WTC11 (cell line): ENCODE measurements around the gene DPY19L3. TPM values are rescaled to one million over a fixed set of nuclear protein-coding genes. Genes with fewer than 3 reads are reported as not detected.
"Not testable (repeated sequence)": the region's sequence is repeated elsewhere in the genome, so short reads cannot be mapped to it uniquely, and the experiment has no call there.

Source experiments
- ATAC-seq: fragments of 200-7000 bp; cut with Tn5 transposase; 2 replicates; pipeline ENCODE4 v1.10.0; 2021; ENCODE audit warnings: mild to moderate bottlenecking, moderate library complexity
- CTCF ChIA-PET: fragments of 300-600 bp; sonication (Branson Sonifier 250); formaldehyde crosslinking; loops from one replicate; lab custom pipeline; 2021; ENCODE audit warnings: antibody characterized with exemption; lab: Charles Lee
- POLR2A ChIA-PET: fragments of 350-600 bp; sonication (Branson Sonifier 250); formaldehyde crosslinking; loops from one replicate; lab custom pipeline; 2021; ENCODE audit warnings: antibody characterized with exemption; lab: Charles Lee
- DNase-seq: peaks from one replicate; pipeline ENCODE4 v3.0.0; 2021; ENCODE audit warnings: low spot score
- H3K27ac Mint-ChIP-seq: 2 replicates; pipeline ENCODE4 v1.8.0; 2021; ENCODE audit warnings: mixed read lengths
- H3K27me3 Mint-ChIP-seq: 2 replicates; pipeline ENCODE4 v1.8.0; 2021; ENCODE audit warnings: low read depth, mild to moderate bottlenecking, moderate library complexity, mixed read lengths
- H3K36me3 Mint-ChIP-seq: 2 replicates; pipeline ENCODE4 v1.8.0; 2021; ENCODE audit warnings: mixed read lengths
- H3K4me1 Mint-ChIP-seq: 2 replicates; pipeline ENCODE4 v1.8.0; 2022; ENCODE audit warnings: mixed read lengths
- H3K4me3 Mint-ChIP-seq: 2 replicates; pipeline ENCODE4 v1.8.0; 2021; ENCODE audit warnings: mild to moderate bottlenecking, moderate library complexity, mixed read lengths
- H3K9me3 Mint-ChIP-seq: 2 replicates; pipeline ENCODE4 v1.8.0; 2021; ENCODE audit warnings: mixed read lengths
- ATF1 ChIP-seq: sonication (generic); formaldehyde crosslinking; IDR thresholded peaks from 2 replicates; pipeline ENCODE4 v1.8.1; 2023; ENCODE audit warnings: mild to moderate bottlenecking, moderate library complexity, missing genetic modification reagents
- CREB1 ChIP-seq: sonication (generic); formaldehyde crosslinking; IDR thresholded peaks from 2 replicates; pipeline ENCODE4 v1.8.0; 2023; ENCODE audit warnings: mild to moderate bottlenecking, missing genetic modification reagents
- ETV6 ChIP-seq: sonication (generic); formaldehyde crosslinking; IDR thresholded peaks from 2 replicates; pipeline ENCODE4 v1.8.1; 2022; ENCODE audit warnings: mild to moderate bottlenecking, missing genetic modification reagents
- FOXP1 ChIP-seq: sonication (generic); formaldehyde crosslinking; IDR thresholded peaks from 2 replicates; pipeline ENCODE4 v1.8.0; 2022; ENCODE audit warnings: missing genetic modification reagents, mild to moderate bottlenecking, moderate library complexity, borderline replicate concordance
- GRHL2 ChIP-seq: fragments of 250-450 bp; sonication (Bioruptor Pico); IDR thresholded peaks from 2 replicates; pipeline ENCODE4 v1.8.0; 2022; ENCODE audit warnings: mild to moderate bottlenecking, moderate library complexity; ENCODE audit not compliant: insufficient replicate concordance, severe bottlenecking
- JAZF1 ChIP-seq: fragments of 250-450 bp; sonication (Bioruptor Pico); IDR thresholded peaks from 2 replicates; pipeline ENCODE4 v1.9.0; 2021; ENCODE audit warnings: moderate library complexity, mild to moderate bottlenecking, inconsistent platforms
- MXD4 ChIP-seq: fragments of 250-450 bp; sonication (Bioruptor Pico); IDR thresholded peaks from 2 replicates; pipeline ENCODE4 v1.8.0; 2021; ENCODE audit warnings: mild to moderate bottlenecking, moderate library complexity, borderline replicate concordance
- NFE2L1 ChIP-seq: sonication (generic); formaldehyde crosslinking; IDR thresholded peaks from 2 replicates; pipeline ENCODE4 v1.8.1; 2023; ENCODE audit warnings: missing genetic modification reagents
- NR3C1 ChIP-seq: sonication (generic); formaldehyde crosslinking; conservative IDR thresholded peaks from 2 replicates; pipeline ENCODE4 v1.8.1; 2023; ENCODE audit warnings: low read depth, mild to moderate bottlenecking, missing genetic modification reagents
- SMAD3 ChIP-seq: sonication (generic); formaldehyde crosslinking; IDR thresholded peaks from 2 replicates; pipeline ENCODE4 v1.8.0; 2022; ENCODE audit warnings: missing genetic modification reagents, mild to moderate bottlenecking, borderline replicate concordance
- SOX15 ChIP-seq: fragments of 250-450 bp; sonication (Bioruptor Pico); IDR thresholded peaks from 2 replicates; pipeline ENCODE4 v1.9.0; 2021; ENCODE audit warnings: mild to moderate bottlenecking
- ZNF219 ChIP-seq: sonication (generic); formaldehyde crosslinking; IDR thresholded peaks from 2 replicates; pipeline ENCODE4 v1.8.0; 2023; ENCODE audit warnings: missing genetic modification reagents, mild to moderate bottlenecking, borderline replicate concordance
- total RNA-seq: library from RNA; stranded (reverse); gene quantifications from 3 replicates; pipeline ENCODE4 v1.2.3, GENCODE V29; 2021
- TF ChIP-seq, protein P1 (sequence below): sonication (generic); formaldehyde crosslinking; IDR thresholded peaks from 2 replicates; pipeline ENCODE4 v1.8.0; 2022; ENCODE audit warnings: mild to moderate bottlenecking, missing genetic modification reagents
- TF ChIP-seq, protein P2 (sequence below): sonication (generic); formaldehyde crosslinking; IDR thresholded peaks from 2 replicates; pipeline ENCODE4 v1.8.0; 2022; ENCODE audit warnings: missing genetic modification reagents
- TF ChIP-seq, protein P3 (sequence below): sonication (generic); formaldehyde crosslinking; IDR thresholded peaks from 2 replicates; pipeline ENCODE4 v1.8.1; 2023; ENCODE audit warnings: mild to moderate bottlenecking, missing genetic modification reagents, moderate library complexity
- TF ChIP-seq, protein P4 (sequence below): fragments of 250-450 bp; sonication (Bioruptor Pico); IDR thresholded peaks from 2 replicates; pipeline ENCODE4 v1.8.0; 2021; ENCODE audit warnings: mild to moderate bottlenecking
- TF ChIP-seq, protein P5 (sequence below): sonication (generic); formaldehyde crosslinking; conservative IDR thresholded peaks from 2 replicates; pipeline ENCODE4 v1.8.1; 2023; ENCODE audit warnings: mild to moderate bottlenecking, low read depth, missing genetic modification reagents, moderate library complexity

Gene DPY19L3
- total RNA-seq, 1 experiment from 2014 or later = 73.2 TPM

DNA sequence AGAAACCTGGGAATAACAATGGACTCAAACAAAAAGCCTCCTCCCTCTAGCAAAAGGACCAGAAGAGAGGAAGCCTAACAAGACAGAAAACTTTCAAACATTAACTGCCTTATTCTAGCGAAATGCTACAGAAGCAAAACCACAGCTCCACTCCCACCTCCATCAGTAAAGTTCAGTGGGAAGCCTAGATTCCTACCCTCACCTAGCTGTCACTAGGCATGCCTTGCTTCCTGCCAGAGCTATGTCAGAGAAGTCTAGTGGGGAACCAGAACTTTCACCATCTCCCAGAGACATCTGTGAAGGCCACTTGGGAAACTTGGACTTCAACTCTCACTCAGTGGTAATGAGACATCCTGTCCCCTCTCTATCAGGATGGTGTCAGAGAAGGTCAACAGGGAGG lies 37.1 kb downstream of the DPY19L3 start:
- DNase-seq = no peak
- TF ChIP-seq, protein P1, sequence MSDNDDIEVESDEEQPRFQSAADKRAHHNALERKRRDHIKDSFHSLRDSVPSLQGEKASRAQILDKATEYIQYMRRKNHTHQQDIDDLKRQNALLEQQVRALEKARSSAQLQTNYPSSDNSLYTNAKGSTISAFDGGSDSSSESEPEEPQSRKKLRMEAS = no peak
- TF ChIP-seq CREB1 (no peak), GRHL2 (CRISPR knock-in tag) (no peak), NR3C1 (CRISPR knock-in tag) (no peak), NFE2L1 (no peak), SMAD3 (CRISPR knock-in tag) (no peak), ZNF219 (CRISPR knock-in tag) (no peak), ATF1 (CRISPR knock-in tag) (no peak)
- TF ChIP-seq, protein P2, sequence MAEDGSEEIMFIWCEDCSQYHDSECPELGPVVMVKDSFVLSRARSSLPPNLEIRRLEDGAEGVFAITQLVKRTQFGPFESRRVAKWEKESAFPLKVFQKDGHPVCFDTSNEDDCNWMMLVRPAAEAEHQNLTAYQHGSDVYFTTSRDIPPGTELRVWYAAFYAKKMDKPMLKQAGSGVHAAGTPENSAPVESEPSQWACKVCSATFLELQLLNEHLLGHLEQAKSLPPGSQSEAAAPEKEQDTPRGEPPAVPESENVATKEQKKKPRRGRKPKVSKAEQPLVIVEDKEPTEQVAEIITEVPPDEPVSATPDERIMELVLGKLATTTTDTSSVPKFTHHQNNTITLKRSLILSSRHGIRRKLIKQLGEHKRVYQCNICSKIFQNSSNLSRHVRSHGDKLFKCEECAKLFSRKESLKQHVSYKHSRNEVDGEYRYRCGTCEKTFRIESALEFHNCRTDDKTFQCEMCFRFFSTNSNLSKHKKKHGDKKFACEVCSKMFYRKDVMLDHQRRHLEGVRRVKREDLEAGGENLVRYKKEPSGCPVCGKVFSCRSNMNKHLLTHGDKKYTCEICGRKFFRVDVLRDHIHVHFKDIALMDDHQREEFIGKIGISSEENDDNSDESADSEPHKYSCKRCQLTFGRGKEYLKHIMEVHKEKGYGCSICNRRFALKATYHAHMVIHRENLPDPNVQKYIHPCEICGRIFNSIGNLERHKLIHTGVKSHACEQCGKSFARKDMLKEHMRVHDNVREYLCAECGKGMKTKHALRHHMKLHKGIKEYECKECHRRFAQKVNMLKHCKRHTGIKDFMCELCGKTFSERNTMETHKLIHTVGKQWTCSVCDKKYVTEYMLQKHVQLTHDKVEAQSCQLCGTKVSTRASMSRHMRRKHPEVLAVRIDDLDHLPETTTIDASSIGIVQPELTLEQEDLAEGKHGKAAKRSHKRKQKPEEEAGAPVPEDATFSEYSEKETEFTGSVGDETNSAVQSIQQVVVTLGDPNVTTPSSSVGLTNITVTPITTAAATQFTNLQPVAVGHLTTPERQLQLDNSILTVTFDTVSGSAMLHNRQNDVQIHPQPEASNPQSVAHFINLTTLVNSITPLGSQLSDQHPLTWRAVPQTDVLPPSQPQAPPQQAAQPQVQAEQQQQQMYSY (CRISPR knock-in tag) = no peak
- TF ChIP-seq, protein P3, sequence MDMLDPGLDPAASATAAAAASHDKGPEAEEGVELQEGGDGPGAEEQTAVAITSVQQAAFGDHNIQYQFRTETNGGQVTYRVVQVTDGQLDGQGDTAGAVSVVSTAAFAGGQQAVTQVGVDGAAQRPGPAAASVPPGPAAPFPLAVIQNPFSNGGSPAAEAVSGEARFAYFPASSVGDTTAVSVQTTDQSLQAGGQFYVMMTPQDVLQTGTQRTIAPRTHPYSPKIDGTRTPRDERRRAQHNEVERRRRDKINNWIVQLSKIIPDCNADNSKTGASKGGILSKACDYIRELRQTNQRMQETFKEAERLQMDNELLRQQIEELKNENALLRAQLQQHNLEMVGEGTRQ (CRISPR knock-in tag) = no peak
- POLR2A ChIA-PET = no interaction called here
- no peaks in the 10 kb centered on the region for H3K9me3 Mint-ChIP-seq
- no peak for ATAC-seq
- no peak overlapping the region for H3K27ac Mint-ChIP-seq
- no peak overlapping the region for H3K4me3 Mint-ChIP-seq
- H3K27me3 Mint-ChIP-seq = no peaks in the 10 kb centered on the region
- H3K36me3 Mint-ChIP-seq = peaks cover 26% of the 10 kb centered on the region
- no peaks in the 10 kb centered on the region for H3K4me1 Mint-ChIP-seq
- CTCF ChIA-PET = no interaction called here

DNA sequence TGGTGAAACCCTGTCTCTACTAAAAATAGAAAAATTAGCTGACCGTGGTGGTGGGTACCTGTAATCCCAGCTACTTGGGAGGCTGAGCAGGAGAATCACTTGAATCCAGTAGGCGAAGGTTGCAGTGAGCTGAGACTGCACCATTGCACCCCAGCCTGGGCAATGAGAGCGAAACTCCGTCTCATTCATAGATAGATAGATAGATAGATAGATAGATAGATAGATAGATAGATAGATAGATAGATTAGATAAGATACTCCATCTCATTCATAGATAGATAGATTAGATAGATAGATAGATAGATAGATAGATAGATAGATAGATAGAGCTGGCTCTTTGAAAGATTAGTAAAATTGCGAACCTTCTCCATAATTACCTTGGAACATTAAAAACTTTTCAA lies 42.0 kb downstream of the DPY19L3 start:
- H3K4me1 Mint-ChIP-seq, ATAC-seq, H3K4me3 Mint-ChIP-seq, H3K9me3 Mint-ChIP-seq, H3K27ac Mint-ChIP-seq, H3K27me3 Mint-ChIP-seq, DNase-seq, POLR2A ChIA-PET: not testable (repeated sequence)
- CTCF ChIA-PET = interaction anchor here (1.5 kb wide), 1 partner anchor 17 kb away, joined by 3 read pairs; no protein-coding TSS in a partner anchor
- H3K36me3 Mint-ChIP-seq = peaks cover 23% of the 10 kb centered on the region

DNA sequence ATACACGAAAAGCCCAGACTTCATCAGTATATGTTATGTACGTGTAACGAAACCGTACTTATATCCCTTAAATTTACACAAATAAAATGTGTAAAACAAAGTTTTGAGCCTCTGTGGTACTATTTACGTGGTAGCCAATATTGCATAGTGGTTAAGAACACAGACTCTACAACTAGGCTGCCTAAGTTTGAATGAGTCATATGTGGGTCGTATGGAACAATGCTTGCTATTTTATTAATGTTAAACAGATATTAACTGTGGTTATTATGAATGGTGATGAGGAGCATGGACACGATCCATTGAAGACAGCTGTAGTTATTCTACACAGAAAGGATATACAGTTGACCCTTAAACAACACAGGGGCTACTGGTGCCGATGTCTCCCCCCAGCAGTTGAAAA lies 42.5 kb downstream of the DPY19L3 start:
- H3K27ac Mint-ChIP-seq = no peak overlapping the region
- CTCF ChIA-PET = no interaction called here
- no peak for DNase-seq
- no peak overlapping the region for H3K4me3 Mint-ChIP-seq
- H3K9me3 Mint-ChIP-seq = no peaks in the 10 kb centered on the region
- TF ChIP-seq, protein P4, sequence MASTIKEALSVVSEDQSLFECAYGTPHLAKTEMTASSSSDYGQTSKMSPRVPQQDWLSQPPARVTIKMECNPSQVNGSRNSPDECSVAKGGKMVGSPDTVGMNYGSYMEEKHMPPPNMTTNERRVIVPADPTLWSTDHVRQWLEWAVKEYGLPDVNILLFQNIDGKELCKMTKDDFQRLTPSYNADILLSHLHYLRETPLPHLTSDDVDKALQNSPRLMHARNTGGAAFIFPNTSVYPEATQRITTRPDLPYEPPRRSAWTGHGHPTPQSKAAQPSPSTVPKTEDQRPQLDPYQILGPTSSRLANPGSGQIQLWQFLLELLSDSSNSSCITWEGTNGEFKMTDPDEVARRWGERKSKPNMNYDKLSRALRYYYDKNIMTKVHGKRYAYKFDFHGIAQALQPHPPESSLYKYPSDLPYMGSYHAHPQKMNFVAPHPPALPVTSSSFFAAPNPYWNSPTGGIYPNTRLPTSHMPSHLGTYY (CRISPR knock-in tag) = no peak
- TF ChIP-seq, protein P5, sequence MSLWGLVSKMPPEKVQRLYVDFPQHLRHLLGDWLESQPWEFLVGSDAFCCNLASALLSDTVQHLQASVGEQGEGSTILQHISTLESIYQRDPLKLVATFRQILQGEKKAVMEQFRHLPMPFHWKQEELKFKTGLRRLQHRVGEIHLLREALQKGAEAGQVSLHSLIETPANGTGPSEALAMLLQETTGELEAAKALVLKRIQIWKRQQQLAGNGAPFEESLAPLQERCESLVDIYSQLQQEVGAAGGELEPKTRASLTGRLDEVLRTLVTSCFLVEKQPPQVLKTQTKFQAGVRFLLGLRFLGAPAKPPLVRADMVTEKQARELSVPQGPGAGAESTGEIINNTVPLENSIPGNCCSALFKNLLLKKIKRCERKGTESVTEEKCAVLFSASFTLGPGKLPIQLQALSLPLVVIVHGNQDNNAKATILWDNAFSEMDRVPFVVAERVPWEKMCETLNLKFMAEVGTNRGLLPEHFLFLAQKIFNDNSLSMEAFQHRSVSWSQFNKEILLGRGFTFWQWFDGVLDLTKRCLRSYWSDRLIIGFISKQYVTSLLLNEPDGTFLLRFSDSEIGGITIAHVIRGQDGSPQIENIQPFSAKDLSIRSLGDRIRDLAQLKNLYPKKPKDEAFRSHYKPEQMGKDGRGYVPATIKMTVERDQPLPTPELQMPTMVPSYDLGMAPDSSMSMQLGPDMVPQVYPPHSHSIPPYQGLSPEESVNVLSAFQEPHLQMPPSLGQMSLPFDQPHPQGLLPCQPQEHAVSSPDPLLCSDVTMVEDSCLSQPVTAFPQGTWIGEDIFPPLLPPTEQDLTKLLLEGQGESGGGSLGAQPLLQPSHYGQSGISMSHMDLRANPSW = no peak
- no peak for TF ChIP-seq ETV6 (CRISPR knock-in tag)
- TF ChIP-seq MXD4 (CRISPR knock-in tag) = no peak
- TF ChIP-seq JAZF1 (CRISPR knock-in tag) = no peak
- TF ChIP-seq FOXP1 (CRISPR knock-in tag) = no peak
- TF ChIP-seq SOX15 = no peak
- TF ChIP-seq, all 79 proteins: peak for 0
- POLR2A ChIA-PET = no interaction called here
- ATAC-seq = no peak
- Mint-ChIP-seq H3K27me3 (no peaks in the 10 kb centered on the region), H3K36me3 (peaks cover 21% of the 10 kb centered on the region), H3K4me1 (no peaks in the 10 kb centered on the region)
